RWPE2 (cell line): ENCODE data around the gene TRAF1.

Source experiments
- ATAC-seq: fragments of 200-7000 bp; cut with Tn5 transposase; 3 replicates; pipeline ENCODE4 v1.9.1; 2021; ENCODE audit warnings: low read depth
- DNase-seq: peaks from one replicate; pipeline ENCODE4 v3.0.0-alpha.2; 2020; ENCODE audit warnings: low spot score
- H3K27ac ChIP-seq: fragments of 450-650 bp; 2 replicates; pipeline ENCODE4 v1.5.1; 2017; ENCODE audit warnings: mild to moderate bottlenecking; ENCODE audit not compliant: poor library complexity, severe bottlenecking
- H3K27me3 ChIP-seq: fragments of 250-450 bp; sonication (Bioruptor Pico); 2 replicates; pipeline ENCODE4 v1.5.1; 2021; ENCODE audit warnings: mild to moderate bottlenecking, moderate library complexity; ENCODE audit not compliant: insufficient read depth, poor library complexity, severe bottlenecking
- H3K36me3 ChIP-seq: fragments of 250-450 bp; sonication (Bioruptor Pico); 2 replicates; pipeline ENCODE4 v1.5.1; 2020; ENCODE audit warnings: low read depth, mild to moderate bottlenecking, moderate library complexity
- H3K4me1 ChIP-seq: fragments of 250-450 bp; sonication (Bioruptor Pico); 2 replicates; pipeline ENCODE4 v1.5.1; 2021; ENCODE audit warnings: mild to moderate bottlenecking, moderate library complexity; ENCODE audit not compliant: insufficient read depth, poor library complexity, severe bottlenecking
- H3K4me3 ChIP-seq: fragments of 250-450 bp; sonication (Bioruptor Pico); 2 replicates; pipeline ENCODE4 v1.5.1; 2021; ENCODE audit warnings: mild to moderate bottlenecking, moderate library complexity; ENCODE audit not compliant: severe bottlenecking
- H3K9me3 ChIP-seq: fragments of 250-450 bp; sonication (Bioruptor Pico); 2 replicates; pipeline ENCODE4 v1.5.1; 2021; ENCODE audit warnings: mild to moderate bottlenecking, moderate library complexity; ENCODE audit not compliant: severe bottlenecking
- TF ChIP-seq, protein P1 (sequence below): fragments of 450-650 bp; IDR thresholded peaks from one replicate; pipeline ENCODE4 v1.5.1; 2017; ENCODE audit warnings: mild to moderate bottlenecking, moderate library complexity; ENCODE audit not compliant: poor library complexity, severe bottlenecking

The TRAF1 gene

DNA sequence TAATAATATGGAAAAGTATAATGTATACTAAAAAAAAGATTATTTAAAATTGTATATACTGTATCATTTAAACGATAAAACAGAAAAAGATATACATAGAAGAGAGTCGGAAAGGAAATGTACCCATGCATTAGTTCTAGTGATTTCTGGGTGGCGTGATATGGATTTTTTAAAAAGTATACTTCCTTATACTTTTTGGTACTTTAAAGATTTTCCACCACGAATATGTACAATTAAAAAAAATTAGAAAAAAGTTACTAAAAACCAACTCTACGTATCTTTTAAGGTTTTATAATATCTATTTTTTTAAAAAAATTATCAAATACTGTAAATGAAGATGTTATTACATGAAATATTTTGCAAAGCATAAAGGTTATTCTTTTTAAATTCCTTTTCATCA is 61.9 kb downstream of the TRAF1 start:
- Histone ChIP-seq H3K36me3 (peaks cover 87% of the 10 kb centered on the region), H3K27me3 (no peaks in the 10 kb centered on the region)

DNA sequence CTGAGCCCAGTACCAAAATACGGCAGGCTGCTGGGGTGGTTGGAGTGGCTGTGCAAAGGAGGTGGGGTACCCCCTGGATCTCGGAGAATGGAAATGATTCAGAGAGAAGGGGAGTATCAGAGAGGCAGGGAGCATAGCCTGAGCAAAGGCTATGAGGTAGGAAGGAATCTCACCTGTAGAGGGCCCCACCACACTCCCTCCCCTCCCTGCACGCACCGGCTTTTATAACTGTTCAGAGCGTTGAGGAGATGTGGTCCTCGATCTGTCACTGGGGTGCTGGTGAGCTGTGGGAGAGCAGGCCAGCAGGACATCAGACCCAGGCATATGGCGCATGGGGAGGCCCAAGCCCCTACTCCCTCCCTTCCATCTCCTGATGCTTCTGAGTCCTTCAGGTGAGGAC is 62.8 kb downstream of the TRAF1 start:
- TF ChIP-seq, protein P1, sequence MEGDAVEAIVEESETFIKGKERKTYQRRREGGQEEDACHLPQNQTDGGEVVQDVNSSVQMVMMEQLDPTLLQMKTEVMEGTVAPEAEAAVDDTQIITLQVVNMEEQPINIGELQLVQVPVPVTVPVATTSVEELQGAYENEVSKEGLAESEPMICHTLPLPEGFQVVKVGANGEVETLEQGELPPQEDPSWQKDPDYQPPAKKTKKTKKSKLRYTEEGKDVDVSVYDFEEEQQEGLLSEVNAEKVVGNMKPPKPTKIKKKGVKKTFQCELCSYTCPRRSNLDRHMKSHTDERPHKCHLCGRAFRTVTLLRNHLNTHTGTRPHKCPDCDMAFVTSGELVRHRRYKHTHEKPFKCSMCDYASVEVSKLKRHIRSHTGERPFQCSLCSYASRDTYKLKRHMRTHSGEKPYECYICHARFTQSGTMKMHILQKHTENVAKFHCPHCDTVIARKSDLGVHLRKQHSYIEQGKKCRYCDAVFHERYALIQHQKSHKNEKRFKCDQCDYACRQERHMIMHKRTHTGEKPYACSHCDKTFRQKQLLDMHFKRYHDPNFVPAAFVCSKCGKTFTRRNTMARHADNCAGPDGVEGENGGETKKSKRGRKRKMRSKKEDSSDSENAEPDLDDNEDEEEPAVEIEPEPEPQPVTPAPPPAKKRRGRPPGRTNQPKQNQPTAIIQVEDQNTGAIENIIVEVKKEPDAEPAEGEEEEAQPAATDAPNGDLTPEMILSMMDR = no peak
- DNase-seq (no peak), ATAC-seq (no peak)
- peaks cover 5% of the 10 kb centered on the region for H3K4me1 ChIP-seq
- no peak overlapping the region for H3K4me3 ChIP-seq
- H3K27ac ChIP-seq = no peak overlapping the region
- no peaks in the 10 kb centered on the region for H3K9me3 ChIP-seq
- H3K27me3 ChIP-seq = no peaks in the 10 kb centered on the region
- peaks cover 86% of the 10 kb centered on the region for H3K36me3 ChIP-seq

More for the DNA sequence above, 61.9 kb downstream of the TRAF1 start:
- no peak for ATAC-seq
- peaks cover 5% of the 10 kb centered on the region for H3K4me1 ChIP-seq
- DNase-seq = no peak
- TF ChIP-seq, protein P1 = no peak
- H3K27ac ChIP-seq = no peak overlapping the region
- no peak overlapping the region for H3K4me3 ChIP-seq
- no peaks in the 10 kb centered on the region for H3K9me3 ChIP-seq

DNA sequence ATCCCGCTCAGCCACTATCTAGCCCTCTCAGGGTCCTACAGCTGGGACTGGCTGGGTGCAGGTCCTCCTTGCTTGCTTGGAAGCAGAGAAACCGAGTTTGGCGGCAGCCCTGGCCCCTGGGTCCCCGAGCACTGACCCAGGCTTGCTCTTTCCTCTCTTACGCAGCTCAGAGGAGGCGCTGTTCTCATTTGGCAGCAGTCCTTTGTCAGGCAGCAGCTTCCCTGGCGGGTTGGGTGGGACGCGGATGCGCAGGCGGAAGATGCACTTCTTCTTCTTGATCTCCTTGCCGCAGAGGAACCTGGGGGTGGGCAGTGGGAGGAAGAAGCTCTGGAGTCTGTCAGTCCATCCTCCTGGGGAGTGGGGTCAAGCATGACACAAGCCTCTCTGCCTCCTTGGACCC is 64.1 kb downstream of the TRAF1 start:
- ATAC-seq = no peak
- DNase-seq = no peak
- TF ChIP-seq, protein P1 = no peak
- Histone ChIP-seq H3K27ac (no peak overlapping the region), H3K36me3 (peaks cover 90% of the 10 kb centered on the region), H3K4me1 (no peaks in the 10 kb centered on the region), H3K27me3 (no peaks in the 10 kb centered on the region), H3K4me3 (no peak overlapping the region), H3K9me3 (no peaks in the 10 kb centered on the region)

DNA sequence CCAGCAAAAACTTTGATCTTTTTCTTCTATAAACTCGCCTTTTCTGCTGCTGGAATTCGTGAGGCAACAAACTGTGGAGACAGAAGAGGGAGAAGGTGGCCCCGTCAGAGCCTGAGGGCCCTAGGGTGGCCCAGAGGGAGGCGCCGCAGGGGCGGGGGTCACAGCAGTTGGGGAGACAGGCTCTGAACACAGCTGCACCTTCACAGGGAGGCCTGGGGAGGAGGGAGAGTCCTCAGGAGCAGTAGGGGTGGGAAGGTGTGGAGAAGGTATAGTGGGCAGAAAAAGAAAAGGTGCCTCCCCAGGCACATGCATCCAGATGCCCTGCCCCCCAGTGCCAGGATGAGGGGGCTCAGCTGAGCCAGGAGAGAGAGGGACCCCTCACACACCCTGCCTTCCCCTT is 64.7 kb downstream of the TRAF1 start:
- H3K4me3 ChIP-seq = no peak overlapping the region
- no peaks in the 10 kb centered on the region for H3K9me3 ChIP-seq
- H3K27me3 ChIP-seq = no peaks in the 10 kb centered on the region
- H3K36me3 ChIP-seq = peaks cover 89% of the 10 kb centered on the region
- DNase-seq = no peak
- ATAC-seq = no peak
- H3K4me1 ChIP-seq = no peaks in the 10 kb centered on the region
- H3K27ac ChIP-seq = no peak overlapping the region
- TF ChIP-seq, protein P1 = no peak

DNA sequence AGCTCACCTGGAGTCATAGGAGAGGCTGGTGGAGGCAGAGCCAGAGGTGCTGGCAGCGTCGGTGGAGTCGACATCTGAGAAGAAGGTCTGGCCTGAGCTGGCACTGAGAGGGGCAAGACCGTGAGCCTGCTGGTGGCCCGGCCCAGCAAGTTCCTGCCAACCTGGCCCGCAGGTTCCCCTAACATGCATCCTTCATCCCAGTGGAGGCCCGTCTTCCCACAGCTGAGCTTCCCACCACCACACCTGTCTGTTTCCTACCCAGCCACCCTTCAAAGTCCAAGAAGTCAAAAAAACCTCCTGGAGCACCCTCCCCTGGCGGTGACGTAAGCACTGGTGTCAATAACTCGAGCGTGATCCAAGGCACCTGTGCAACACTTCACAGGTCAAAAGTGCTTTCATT is 66.5 kb downstream of the TRAF1 start:
- H3K27me3 ChIP-seq = no peaks in the 10 kb centered on the region
- DNase-seq (no peak), ATAC-seq (no peak)
- H3K36me3 ChIP-seq = peaks cover 70% of the 10 kb centered on the region
- H3K9me3 ChIP-seq = no peaks in the 10 kb centered on the region
- H3K4me1 ChIP-seq = no peaks in the 10 kb centered on the region
- no peak overlapping the region for H3K4me3 ChIP-seq
- TF ChIP-seq, protein P1 = no peak
- no peak overlapping the region for H3K27ac ChIP-seq
